Right forelimb (tissue), 1 donor: Measurements from ENCODE around the gene TGM4.

Source experiments
- DNase-seq: peaks from one replicate; pipeline ENCODE4 v3.0.0-alpha.2; 2018

The TGM4 gene

GRCh38 chr3:44958386-44958785, 84.0 kb downstream of the TGM4 start:
- DNase-seq = no peak

GRCh38 chr3:44960387-44961026, 86.1 kb downstream of the TGM4 start:
- DNase-seq = no peak

GRCh38 chr3:44961888-44962287, 87.5 kb downstream of the TGM4 start:
- DNase-seq = no peak

GRCh38 chr3:44962621-44963393, 88.4 kb downstream of the TGM4 start:
- DNase-seq = no peak

- no peak for DNase-seq
These were observed 89.3 kb downstream of the TGM4 start for GRCh38 chr3:44963571-44964325.
